K562 (cell line): Measurements from ENCODE around the gene CARD14. TPM values are rescaled to one million over a fixed set of nuclear protein-coding genes. Genes with fewer than 3 reads are reported as not detected.

Experiments used
- ADNP ChIP-seq: fragments of 200-800 bp; sonication (Bioruptor generic); IDR thresholded peaks from 2 replicates; pipeline ENCODE4 v1.6.1; 2016; ENCODE audit warnings: missing genetic modification characterization, missing compliant biosample characterization
- ATF7 ChIP-seq: fragments of 450-650 bp; IDR thresholded peaks from 2 replicates; pipeline ENCODE4 v1.7.1; 2014; ENCODE audit warnings: mild to moderate bottlenecking, moderate library complexity
- CBX1 ChIP-seq: sonication (generic); IDR thresholded peaks from 2 replicates; pipeline ENCODE4 v1.6.1; 2016; ENCODE audit warnings: antibody characterized with exemption, low read depth, mild to moderate bottlenecking
- CHD4 ChIP-seq: fragments of 200-600 bp; sonication (generic); IDR thresholded peaks from 3 replicates; pipeline ENCODE4 v1.6.1; 2012; ENCODE audit warnings: low read depth, mild to moderate bottlenecking, mixed read lengths, low read length, inconsistent platforms; ENCODE audit not compliant: insufficient read depth, insufficient replicate concordance, poor library complexity, severe bottlenecking
- JUNB ChIP-seq: fragments of 450-650 bp; formaldehyde crosslinking; conservative IDR thresholded peaks from 2 replicates; pipeline ENCODE4 v1.4.0; 2020; ENCODE audit warnings: mild to moderate bottlenecking
- KLF1 ChIP-seq: fragments of 450-650 bp; IDR thresholded peaks from 2 replicates; pipeline ENCODE4 v1.6.1; 2016; ENCODE audit warnings: missing genetic modification characterization, missing compliant biosample characterization
- MCM3 ChIP-seq: fragments of 450-650 bp; IDR thresholded peaks from 2 replicates; pipeline ENCODE4 v1.6.1; 2016
- NBN ChIP-seq: fragments of 450-650 bp; IDR thresholded peaks from 2 replicates; pipeline ENCODE4 v1.6.1; 2016; ENCODE audit warnings: low read depth, mild to moderate bottlenecking
- POLR2AphosphoS2 ChIP-seq: IDR thresholded peaks from 2 replicates; pipeline ENCODE4 v1.6.1; 2012; ENCODE audit warnings: low read length, improper control_type of control experiment
- SMAD1 ChIP-seq: fragments of 150-350 bp; IDR thresholded peaks from 2 replicates; pipeline ENCODE4 v1.6.1; 2014; ENCODE audit warnings: low read length, low read depth; ENCODE audit not compliant: partially characterized antibody
- ZBTB33 ChIP-seq: sonication (generic); formaldehyde crosslinking; IDR thresholded peaks from 2 replicates; pipeline ENCODE4 v1.8.1; 2023; ENCODE audit warnings: mild to moderate bottlenecking, missing genetic modification reagents
- ZBTB8A ChIP-seq: fragments of 450-650 bp; IDR thresholded peaks from 2 replicates; pipeline ENCODE4 v1.6.1; 2018; ENCODE audit warnings: mild to moderate bottlenecking, moderate library complexity; ENCODE audit not compliant: partially characterized antibody
- ZNF140 ChIP-seq: fragments of 250-450 bp; sonication (Bioruptor Pico); IDR thresholded peaks from 2 replicates; pipeline ENCODE4 v1.8.0; 2021; ENCODE audit warnings: moderate library complexity, mild to moderate bottlenecking, inconsistent platforms
- ZNF184 ChIP-seq: sonication (generic); formaldehyde crosslinking; IDR thresholded peaks from 2 replicates; pipeline ENCODE4 v1.5.0; 2020; ENCODE audit warnings: missing genetic modification reagents
- ZNF282 ChIP-seq: sonication (generic); formaldehyde crosslinking; IDR thresholded peaks from 2 replicates; pipeline ENCODE4 v1.8.1; 2023; ENCODE audit warnings: missing genetic modification reagents
- ZNF609 ChIP-seq: sonication (generic); formaldehyde crosslinking; IDR thresholded peaks from 2 replicates; pipeline ENCODE4 v1.8.1; 2023; ENCODE audit warnings: missing genetic modification reagents, mild to moderate bottlenecking, borderline replicate concordance
- ZNF696 ChIP-seq: fragments of 250-450 bp; sonication (Bioruptor Pico); conservative IDR thresholded peaks from 2 replicates; pipeline ENCODE4 v1.4.0; 2020; ENCODE audit warnings: mild to moderate bottlenecking, moderate library complexity
- polyA plus RNA-seq, 8 experiments: library from polyadenylated mRNA; depleted of rRNA in 4 of 8; stranded (reverse) in 5 of 8; unstranded in 3 of 8; fragments of >200 nt; fragmentation: Nextera tagmentation in 2 of 8; fragmentation: Illumina TruSeq in 1 of 8; extraction: Ambion mirVana in 2 of 8; extraction: Trizol in 1 of 8; gene quantifications; 2 replicates each; pipeline versions ENCODE4 v1.2.1 to v1.2.3, GENCODE V29; 2011 to 2014; ENCODE audit warnings: inconsistent platforms in 1 of 8, missing spikeins in 1 of 8
- total RNA-seq, 7 experiments: library from RNA; depleted of rRNA in 6 of 7; stranded (reverse); fragments of >200 nt in 6 of 7; fragmentation: Illumina TruSeq in 2 of 7; extraction: Trizol in 2 of 7; gene quantifications; 2 replicates each; pipeline versions ENCODE4 v1.2.1 to v1.2.3, GENCODE V29; 2011 to 2021; ENCODE audit warnings: low replicate concordance in 1 of 7
- TF ChIP-seq, protein P1 (sequence below): IDR thresholded peaks from 2 replicates; pipeline ENCODE4 v1.6.1; 2014; ENCODE audit warnings: antibody characterized with exemption
- TF ChIP-seq, protein P2 (sequence below): fragments of 250-450 bp; sonication (Bioruptor Pico); IDR thresholded peaks from 2 replicates; pipeline ENCODE4 v1.8.0; 2022; ENCODE audit warnings: inconsistent platforms, mild to moderate bottlenecking, moderate library complexity, borderline replicate concordance

Gene CARD14
- total and polyA plus RNA-seq, 9 of the 15 experiments (the other 6 are each of a cell fraction or from before 2014, with no cell fraction given), result not detected

GRCh38 chr17:80219013-80219762 is 49.4 kb downstream of the CARD14 start (continued):
- TF ChIP-seq CHD4 (no peak), ZNF282 (CRISPR knock-in tag) (no peak), ZNF609 (CRISPR knock-in tag) (no peak), POLR2AphosphoS2 (no peak), ATF7 (peak; percentile 57; the same call in 1 of the 2 replicates), ZBTB8A (no peak), NBN (peak; percentile 67; the same call in 1 of the 2 replicates), ZBTB33 (no peak), ADNP (tag) (no peak), KLF1 (tag) (no peak), ZNF184 (no peak), SMAD1 (peak; percentile 50), MCM3 (no peak), ZNF696 (CRISPR knock-in tag) (no peak), ZNF140 (no peak), JUNB (no peak), CBX1 (no peak)
- TF ChIP-seq, protein P1, sequence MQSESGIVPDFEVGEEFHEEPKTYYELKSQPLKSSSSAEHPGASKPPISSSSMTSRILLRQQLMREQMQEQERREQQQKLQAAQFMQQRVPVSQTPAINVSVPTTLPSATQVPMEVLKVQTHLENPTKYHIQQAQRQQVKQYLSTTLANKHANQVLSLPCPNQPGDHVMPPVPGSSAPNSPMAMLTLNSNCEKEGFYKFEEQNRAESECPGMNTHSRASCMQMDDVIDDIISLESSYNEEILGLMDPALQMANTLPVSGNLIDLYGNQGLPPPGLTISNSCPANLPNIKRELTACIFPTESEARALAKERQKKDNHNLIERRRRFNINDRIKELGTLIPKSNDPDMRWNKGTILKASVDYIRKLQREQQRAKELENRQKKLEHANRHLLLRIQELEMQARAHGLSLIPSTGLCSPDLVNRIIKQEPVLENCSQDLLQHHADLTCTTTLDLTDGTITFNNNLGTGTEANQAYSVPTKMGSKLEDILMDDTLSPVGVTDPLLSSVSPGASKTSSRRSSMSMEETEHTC, result 0 out of 2 replicates have a peak, but pooled peaks have one; percentile 37
- TF ChIP-seq, protein P2, sequence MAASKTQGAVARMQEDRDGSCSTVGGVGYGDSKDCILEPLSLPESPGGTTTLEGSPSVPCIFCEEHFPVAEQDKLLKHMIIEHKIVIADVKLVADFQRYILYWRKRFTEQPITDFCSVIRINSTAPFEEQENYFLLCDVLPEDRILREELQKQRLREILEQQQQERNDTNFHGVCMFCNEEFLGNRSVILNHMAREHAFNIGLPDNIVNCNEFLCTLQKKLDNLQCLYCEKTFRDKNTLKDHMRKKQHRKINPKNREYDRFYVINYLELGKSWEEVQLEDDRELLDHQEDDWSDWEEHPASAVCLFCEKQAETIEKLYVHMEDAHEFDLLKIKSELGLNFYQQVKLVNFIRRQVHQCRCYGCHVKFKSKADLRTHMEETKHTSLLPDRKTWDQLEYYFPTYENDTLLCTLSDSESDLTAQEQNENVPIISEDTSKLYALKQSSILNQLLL (CRISPR knock-in tag), result no peak
